ENCODE measurements around the gene IFT57.

DNA sequence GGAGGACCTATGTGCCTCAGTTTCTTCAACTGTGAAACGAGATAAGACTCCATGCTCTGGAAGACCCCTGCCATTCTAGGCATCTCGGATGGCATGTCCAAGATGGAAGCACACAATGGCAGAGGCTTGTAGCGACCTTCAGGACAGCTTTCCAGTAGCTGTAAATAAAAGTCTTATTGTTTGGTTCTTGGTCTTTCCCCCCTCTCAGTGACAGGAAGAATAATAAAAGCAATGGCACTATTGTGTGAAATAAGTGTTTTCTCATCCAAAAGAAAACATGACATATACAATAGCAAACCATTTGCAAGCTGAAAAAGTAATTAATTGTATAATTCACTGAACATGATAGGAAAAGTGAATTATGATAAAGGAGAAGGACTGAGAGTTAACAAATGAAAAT, 98.9 kb downstream of the IFT57 start:
- TF ChIP-seq, protein P1, sequence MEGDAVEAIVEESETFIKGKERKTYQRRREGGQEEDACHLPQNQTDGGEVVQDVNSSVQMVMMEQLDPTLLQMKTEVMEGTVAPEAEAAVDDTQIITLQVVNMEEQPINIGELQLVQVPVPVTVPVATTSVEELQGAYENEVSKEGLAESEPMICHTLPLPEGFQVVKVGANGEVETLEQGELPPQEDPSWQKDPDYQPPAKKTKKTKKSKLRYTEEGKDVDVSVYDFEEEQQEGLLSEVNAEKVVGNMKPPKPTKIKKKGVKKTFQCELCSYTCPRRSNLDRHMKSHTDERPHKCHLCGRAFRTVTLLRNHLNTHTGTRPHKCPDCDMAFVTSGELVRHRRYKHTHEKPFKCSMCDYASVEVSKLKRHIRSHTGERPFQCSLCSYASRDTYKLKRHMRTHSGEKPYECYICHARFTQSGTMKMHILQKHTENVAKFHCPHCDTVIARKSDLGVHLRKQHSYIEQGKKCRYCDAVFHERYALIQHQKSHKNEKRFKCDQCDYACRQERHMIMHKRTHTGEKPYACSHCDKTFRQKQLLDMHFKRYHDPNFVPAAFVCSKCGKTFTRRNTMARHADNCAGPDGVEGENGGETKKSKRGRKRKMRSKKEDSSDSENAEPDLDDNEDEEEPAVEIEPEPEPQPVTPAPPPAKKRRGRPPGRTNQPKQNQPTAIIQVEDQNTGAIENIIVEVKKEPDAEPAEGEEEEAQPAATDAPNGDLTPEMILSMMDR (IDR thresholded peaks at IDR 0.05) = no peak
- TF ChIP-seq POLR2A (IDR thresholded peaks at IDR 0.05) (no peak), POLR2AphosphoS5 (IDR thresholded peaks at IDR 0.05) (no peak)

Measured in transverse colon (tissue), 4 donors.